Left lobe of liver (tissue), 2 donors: ENCODE data around the gene CCDC167. TPM values are rescaled to one million over a fixed set of nuclear protein-coding genes. Genes with fewer than 3 reads are reported as not detected.
"Not testable (repeated sequence)": the region's sequence is repeated elsewhere in the genome, so short reads cannot be mapped to it uniquely, and the experiment has no call there.

ENCODE experiments used
- ATAC-seq: fragments of 200-7000 bp; cut with Tn5 transposase; one replicate; pipeline ENCODE4 v1.9.1; 2020; ENCODE audit warnings: mild to moderate bottlenecking, moderate library complexity
- DNase-seq: peaks from one replicate; pipeline ENCODE4 v3.0.0-alpha.2; 2020; ENCODE audit warnings: low spot score
- total RNA-seq: library from RNA; stranded (reverse); gene quantifications from one replicate; pipeline ENCODE4 v1.2.1, GENCODE V29; 2021
- donor health status: DM: no; HTN: no; CAD: no; lungs with moderate emphysema.
- donor health status: DM: no; HTN: yes; CAD: no.

CCDC167 gene
- total RNA-seq, 1 donor from 2014 or later: 25.1 TPM

GRCh38 chr6:37512400-37513011 lies 12.8 kb upstream of the CCDC167 start:
- no peak for DNase-seq

DNA sequence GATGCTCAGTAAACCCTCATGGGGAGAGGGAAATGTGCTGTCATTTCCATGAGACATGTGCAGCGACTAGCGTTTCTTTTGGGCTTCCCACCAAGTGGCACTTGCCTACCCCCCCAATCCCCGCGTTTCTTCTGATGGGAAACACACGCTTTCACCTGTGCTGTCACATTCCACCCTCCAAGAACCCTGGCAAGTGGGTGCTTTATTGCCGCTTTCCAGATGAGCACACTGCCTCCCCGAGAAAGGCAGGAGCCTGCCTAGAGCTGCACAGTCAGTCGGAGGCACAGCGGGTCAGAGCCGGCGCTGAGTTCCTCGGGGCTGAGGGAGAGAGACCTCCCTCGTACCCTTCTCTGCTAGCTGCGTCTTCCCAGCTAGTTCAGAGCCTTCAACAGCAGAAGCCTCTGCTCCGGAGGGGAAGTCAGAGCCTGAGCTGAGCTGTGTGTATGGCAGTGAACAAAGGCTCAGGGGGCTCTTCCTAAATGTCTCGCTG lies 12.3 kb upstream of the CCDC167 start:
- no peak for ATAC-seq
- DNase-seq: no peak

More at GRCh38 chr6:37512400-37513011, 12.8 kb upstream of the CCDC167 start:
- no peak for ATAC-seq

- DNase-seq (no peak), ATAC-seq (no peak)
Measured at GRCh38 chr6:37511201-37511600, 11.5 kb upstream of the CCDC167 start.

- no peak for DNase-seq
- no peak for ATAC-seq
Measured at GRCh38 chr6:37507690-37508421, 8.2 kb upstream of the CCDC167 start.

GRCh38 chr6:37507077-37507476 lies 7.4 kb upstream of the CCDC167 start:
- ATAC-seq: no peak
- DNase-seq: no peak

DNA sequence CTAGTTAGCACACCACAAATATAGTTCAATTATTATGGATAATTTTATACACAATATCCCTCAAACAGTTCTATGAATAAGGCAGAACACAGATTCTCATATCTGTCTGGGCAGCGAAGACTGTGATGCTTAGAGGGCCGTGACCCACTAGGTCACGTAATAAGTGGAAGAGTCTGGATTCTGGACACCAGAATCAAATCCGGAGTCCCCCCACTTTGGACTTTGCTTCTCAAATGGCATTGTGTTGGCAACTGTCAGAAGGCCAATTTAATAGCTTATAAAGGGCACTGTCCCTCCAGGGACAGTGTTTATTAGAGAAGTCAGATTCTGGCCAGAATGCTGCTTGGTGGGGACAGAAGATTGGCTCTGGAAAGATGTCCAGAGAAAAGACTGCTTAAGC lies 6.8 kb upstream of the CCDC167 start:
- DNase-seq (no peak), ATAC-seq (no peak)

- no peak for DNase-seq
- no peak for ATAC-seq
Measured at GRCh38 chr6:37504024-37504423, 4.3 kb upstream of the CCDC167 start.

GRCh38 chr6:37503309-37503965 lies 3.7 kb upstream of the CCDC167 start:
- no peak for ATAC-seq

DNA sequence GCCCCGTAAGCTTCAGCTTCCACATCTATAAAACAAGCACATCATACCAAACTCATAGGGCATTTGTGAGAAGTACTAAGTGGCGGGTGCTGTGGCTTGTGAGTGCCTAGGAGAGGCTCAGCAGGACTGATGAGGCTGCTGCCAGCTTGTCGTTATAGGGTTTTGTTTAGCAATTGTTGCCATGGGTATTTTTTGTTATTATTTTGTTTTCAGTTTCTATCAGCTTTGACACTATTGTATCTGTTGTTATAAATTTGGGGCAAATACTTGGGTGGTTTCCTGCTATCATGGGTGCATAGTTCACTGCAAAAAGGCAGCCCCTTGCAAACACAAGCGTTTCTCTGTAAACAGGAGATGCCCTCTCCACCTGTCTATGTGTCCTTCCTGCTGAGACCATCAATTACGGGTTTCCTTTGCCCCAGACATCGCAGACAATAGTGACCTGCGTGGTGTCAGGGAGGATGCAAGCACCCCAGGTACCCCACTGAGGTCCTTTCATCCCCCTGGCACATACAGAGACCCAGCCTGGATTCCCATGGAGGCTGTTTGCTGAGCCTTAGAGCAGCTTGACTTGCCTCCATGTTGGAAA lies 3.1 kb upstream of the CCDC167 start:
- no peak for ATAC-seq
- DNase-seq: no peak

More at GRCh38 chr6:37503309-37503965, 3.7 kb upstream of the CCDC167 start:
- DNase-seq: no peak

DNA sequence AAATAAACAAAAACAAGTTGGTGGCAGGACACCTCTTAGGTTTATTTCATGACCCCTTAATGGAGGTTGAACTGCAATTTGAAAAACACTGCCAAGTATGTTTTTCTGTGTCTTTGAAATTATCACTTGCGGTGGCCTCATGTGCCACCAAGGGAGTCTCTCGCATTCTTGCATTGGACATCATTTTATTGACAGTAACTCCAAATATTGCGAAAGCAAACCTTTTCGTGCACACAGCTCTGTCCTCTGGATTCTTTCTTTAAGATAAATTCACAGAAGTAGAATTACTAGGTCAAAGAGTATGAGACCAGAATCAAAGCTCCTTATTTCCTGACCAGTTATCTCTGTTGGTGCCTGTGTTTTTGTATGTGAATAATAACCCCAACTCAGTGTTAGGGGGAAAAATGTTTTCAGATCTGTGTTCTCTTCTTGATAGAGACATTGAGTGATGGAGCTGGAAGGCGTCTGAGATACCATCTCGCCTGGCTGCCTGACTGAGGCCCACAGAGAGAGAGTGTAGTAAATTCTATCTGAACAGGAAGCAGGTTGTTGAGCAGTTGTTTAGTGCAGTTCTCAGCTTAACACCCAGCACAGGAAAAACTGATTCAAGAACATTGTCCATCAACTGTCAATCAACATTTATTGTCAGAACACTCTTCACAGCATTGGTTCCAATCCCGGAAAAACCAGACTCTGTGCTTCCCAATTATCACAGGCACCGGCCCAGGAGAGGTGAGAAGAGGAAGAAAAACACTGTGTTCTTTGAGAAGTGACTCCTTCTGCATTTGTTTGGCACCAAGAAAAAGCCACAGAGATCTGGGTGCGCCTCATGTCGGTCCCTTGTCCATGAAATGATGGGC lies 2.2 kb upstream of the CCDC167 start:
- no peak for ATAC-seq
- no peak for DNase-seq

DNA sequence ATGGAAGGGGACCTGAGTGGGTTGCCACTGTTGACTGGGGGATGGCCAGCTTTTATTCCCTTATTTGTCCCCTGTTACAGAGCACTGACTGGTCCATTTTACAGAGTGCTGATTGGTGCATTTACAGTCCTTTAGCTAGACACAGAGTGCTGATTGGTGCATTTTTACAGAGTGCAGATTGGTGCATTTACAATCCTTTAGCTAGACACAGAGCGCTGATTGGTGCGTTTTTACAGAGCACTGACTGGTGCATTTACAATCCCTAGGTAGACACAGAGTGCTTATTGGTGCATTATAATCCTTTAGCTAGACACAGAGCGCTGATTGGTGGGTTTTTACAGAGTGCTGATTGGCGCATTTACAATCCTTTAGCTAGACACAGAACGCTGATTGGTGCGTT lies 1.2 kb upstream of the CCDC167 start:
- ATAC-seq, DNase-seq: not testable (repeated sequence)

- DNase-seq (no peak), ATAC-seq (no peak)
Measured at GRCh38 chr6:37500294-37500608, 558 bp upstream of the CCDC167 start.

- no peak for ATAC-seq
- no peak for DNase-seq
Measured at GRCh38 chr6:37496951-37497885, 2.5 kb downstream of the CCDC167 start.

GRCh38 chr6:37495244-37495934 lies 4.3 kb downstream of the CCDC167 start:
- no peak for DNase-seq
- ATAC-seq: no peak

GRCh38 chr6:37493661-37493995 lies 6.1 kb downstream of the CCDC167 start:
- DNase-seq: peak; percentile 58
- peak; percentile 75 for ATAC-seq

GRCh38 chr6:37492991-37493660 lies 6.6 kb downstream of the CCDC167 start:
- no peak for DNase-seq
- ATAC-seq: no peak

DNA sequence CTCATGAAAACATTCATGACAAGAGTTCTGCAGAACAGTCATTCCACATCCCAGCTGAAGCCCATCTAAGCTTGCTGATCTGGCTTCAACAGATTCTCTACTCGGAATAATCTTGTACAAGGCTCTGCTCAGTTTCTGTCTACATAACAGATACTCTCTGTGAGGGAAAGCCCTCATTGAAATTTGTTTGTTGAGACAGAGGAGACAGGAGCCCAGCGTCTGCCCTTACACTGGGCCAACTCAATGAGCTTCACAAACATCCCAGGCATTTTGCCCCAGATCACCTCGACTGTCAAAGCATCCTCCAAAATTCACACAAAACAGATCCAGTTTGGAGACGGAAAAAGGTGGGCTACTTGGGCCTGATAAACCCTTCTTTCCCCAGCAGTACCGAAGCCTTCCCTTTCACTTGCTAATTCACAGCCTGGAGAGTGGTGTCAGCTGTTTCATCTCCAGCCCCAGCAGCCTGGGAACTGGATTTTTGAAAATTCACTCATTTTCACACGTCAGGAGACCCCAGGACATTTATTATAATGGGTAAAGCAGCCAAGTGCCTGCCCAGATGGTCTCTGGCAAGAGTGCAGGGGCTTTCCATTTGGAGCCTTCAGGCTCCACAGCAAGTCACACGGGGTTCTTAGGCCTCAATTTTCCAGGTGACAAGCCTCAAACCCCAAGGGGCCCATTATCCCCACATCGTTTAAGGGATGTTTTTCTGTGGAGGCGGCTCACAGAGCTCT lies 7.3 kb downstream of the CCDC167 start:
- DNase-seq (no peak), ATAC-seq (no peak)

- DNase-seq (no peak), ATAC-seq (no peak)
Measured at GRCh38 chr6:37491830-37492208, 7.9 kb downstream of the CCDC167 start.
